Mucosa of gallbladder (tissue), 1 donor: ENCODE measurements around the gene HECW1. TPM values are rescaled to one million over a fixed set of nuclear protein-coding genes. Genes with fewer than 3 reads are reported as not detected.

Experiments used
- DNase-seq: peaks from one replicate; pipeline ENCODE4 v3.0.0-alpha.2; 2020; ENCODE audit warnings: low spot score
- total RNA-seq: library from RNA; stranded (reverse); gene quantifications from one replicate; pipeline ENCODE4 v1.2.1, GENCODE V29; 2021
- donor health status: DM: no; HTN: no; CAD: no.

Gene HECW1
- total RNA-seq, 1 donor from 2014 or later, result 3.8 TPM

- no peak for DNase-seq
Measured at GRCh38 chr7:43363035-43363791, 250.8 kb downstream of the HECW1 start.

GRCh38 chr7:43364391-43364790, 251.9 kb downstream of the HECW1 start:
- no peak for DNase-seq

GRCh38 chr7:43372676-43373355, 260.4 kb downstream of the HECW1 start:
- DNase-seq, result no peak

- DNase-seq, result no peak
Measured at GRCh38 chr7:43377196-43377960, 264.9 kb downstream of the HECW1 start.

- DNase-seq, result no peak
Measured at GRCh38 chr7:43379210-43379609, 266.8 kb downstream of the HECW1 start.

GRCh38 chr7:43384616-43385308, 272.3 kb downstream of the HECW1 start:
- no peak for DNase-seq

- DNase-seq, result no peak
Measured at GRCh38 chr7:43385309-43385680, 272.8 kb downstream of the HECW1 start.

- no peak for DNase-seq
Measured at GRCh38 chr7:43385856-43386255, 273.4 kb downstream of the HECW1 start.

- no peak for DNase-seq
Measured at GRCh38 chr7:43387932-43388331, 275.5 kb downstream of the HECW1 start.

- no peak for DNase-seq
Measured at GRCh38 chr7:43390576-43390975, 278.1 kb downstream of the HECW1 start.

- no peak for DNase-seq
Measured at GRCh38 chr7:43391518-43391917, 279.1 kb downstream of the HECW1 start.

- DNase-seq, result no peak
Measured at GRCh38 chr7:43392638-43393330, 280.3 kb downstream of the HECW1 start.

- DNase-seq, result no peak
Measured at GRCh38 chr7:43394441-43395130, 282.1 kb downstream of the HECW1 start.

- no peak for DNase-seq
Measured at GRCh38 chr7:43395351-43395750, 282.9 kb downstream of the HECW1 start.

- DNase-seq, result no peak
Measured at GRCh38 chr7:43396187-43396740, 283.8 kb downstream of the HECW1 start.

- no peak for DNase-seq
Measured at GRCh38 chr7:43398831-43399230, 286.4 kb downstream of the HECW1 start.

- no peak for DNase-seq
Measured at GRCh38 chr7:43405948-43406347, 293.5 kb downstream of the HECW1 start.

- DNase-seq, result no peak
Measured at GRCh38 chr7:43406961-43407360, 294.5 kb downstream of the HECW1 start.

- no peak for DNase-seq
Measured at GRCh38 chr7:43408981-43409380, 296.5 kb downstream of the HECW1 start.

- DNase-seq, result no peak
Measured at GRCh38 chr7:43417455-43417854, 305.0 kb downstream of the HECW1 start.

GRCh38 chr7:43430411-43430810, 318.0 kb downstream of the HECW1 start:
- no peak for DNase-seq
